ENCODE measurements around the gene HOXD1.

Gene HOXD1

DNA sequence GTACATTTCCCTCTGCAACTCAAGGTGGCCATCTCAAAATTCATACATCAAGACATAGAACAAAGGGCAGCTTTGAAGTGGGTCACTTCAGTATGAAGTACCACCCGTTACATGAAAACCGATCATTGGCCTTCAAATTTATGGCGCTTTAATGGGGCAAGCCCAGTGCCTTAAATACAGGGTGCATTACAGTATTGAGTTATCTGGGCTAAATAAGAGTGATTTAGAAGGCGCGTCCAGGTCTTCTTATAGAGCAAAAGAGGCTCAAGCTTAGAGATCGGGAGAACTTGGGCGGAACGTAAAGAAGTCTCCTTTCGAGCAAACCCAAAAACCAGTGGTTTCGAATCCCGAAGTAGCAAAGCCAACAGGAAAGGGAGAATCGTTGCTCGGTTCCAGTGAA lies 24.3 kb upstream of the HOXD1 start:
- TF ChIP-seq ZBTB7A (IDR thresholded peaks at IDR 0.05; ENCODE audit: low read depth) (no peak), RAD21 (IDR thresholded peaks at IDR 0.05; ENCODE audit: low read depth) (no peak), NFIC (IDR thresholded peaks at IDR 0.05) (no peak), EP300 (IDR thresholded peaks at IDR 0.05; ENCODE audit: borderline replicate concordance) (no peak), CREB1 (IDR thresholded peaks at IDR 0.05; ENCODE audit: low read depth) (no peak), TEAD4 (IDR thresholded peaks at IDR 0.05) (no peak), YY1 (IDR thresholded peaks at IDR 0.05; ENCODE audit: low read depth) (no peak)
- TF ChIP-seq, protein P1, sequence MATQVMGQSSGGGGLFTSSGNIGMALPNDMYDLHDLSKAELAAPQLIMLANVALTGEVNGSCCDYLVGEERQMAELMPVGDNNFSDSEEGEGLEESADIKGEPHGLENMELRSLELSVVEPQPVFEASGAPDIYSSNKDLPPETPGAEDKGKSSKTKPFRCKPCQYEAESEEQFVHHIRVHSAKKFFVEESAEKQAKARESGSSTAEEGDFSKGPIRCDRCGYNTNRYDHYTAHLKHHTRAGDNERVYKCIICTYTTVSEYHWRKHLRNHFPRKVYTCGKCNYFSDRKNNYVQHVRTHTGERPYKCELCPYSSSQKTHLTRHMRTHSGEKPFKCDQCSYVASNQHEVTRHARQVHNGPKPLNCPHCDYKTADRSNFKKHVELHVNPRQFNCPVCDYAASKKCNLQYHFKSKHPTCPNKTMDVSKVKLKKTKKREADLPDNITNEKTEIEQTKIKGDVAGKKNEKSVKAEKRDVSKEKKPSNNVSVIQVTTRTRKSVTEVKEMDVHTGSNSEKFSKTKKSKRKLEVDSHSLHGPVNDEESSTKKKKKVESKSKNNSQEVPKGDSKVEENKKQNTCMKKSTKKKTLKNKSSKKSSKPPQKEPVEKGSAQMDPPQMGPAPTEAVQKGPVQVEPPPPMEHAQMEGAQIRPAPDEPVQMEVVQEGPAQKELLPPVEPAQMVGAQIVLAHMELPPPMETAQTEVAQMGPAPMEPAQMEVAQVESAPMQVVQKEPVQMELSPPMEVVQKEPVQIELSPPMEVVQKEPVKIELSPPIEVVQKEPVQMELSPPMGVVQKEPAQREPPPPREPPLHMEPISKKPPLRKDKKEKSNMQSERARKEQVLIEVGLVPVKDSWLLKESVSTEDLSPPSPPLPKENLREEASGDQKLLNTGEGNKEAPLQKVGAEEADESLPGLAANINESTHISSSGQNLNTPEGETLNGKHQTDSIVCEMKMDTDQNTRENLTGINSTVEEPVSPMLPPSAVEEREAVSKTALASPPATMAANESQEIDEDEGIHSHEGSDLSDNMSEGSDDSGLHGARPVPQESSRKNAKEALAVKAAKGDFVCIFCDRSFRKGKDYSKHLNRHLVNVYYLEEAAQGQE (IDR thresholded peaks at IDR 0.05; ENCODE audit: low read depth) = no peak

DNA sequence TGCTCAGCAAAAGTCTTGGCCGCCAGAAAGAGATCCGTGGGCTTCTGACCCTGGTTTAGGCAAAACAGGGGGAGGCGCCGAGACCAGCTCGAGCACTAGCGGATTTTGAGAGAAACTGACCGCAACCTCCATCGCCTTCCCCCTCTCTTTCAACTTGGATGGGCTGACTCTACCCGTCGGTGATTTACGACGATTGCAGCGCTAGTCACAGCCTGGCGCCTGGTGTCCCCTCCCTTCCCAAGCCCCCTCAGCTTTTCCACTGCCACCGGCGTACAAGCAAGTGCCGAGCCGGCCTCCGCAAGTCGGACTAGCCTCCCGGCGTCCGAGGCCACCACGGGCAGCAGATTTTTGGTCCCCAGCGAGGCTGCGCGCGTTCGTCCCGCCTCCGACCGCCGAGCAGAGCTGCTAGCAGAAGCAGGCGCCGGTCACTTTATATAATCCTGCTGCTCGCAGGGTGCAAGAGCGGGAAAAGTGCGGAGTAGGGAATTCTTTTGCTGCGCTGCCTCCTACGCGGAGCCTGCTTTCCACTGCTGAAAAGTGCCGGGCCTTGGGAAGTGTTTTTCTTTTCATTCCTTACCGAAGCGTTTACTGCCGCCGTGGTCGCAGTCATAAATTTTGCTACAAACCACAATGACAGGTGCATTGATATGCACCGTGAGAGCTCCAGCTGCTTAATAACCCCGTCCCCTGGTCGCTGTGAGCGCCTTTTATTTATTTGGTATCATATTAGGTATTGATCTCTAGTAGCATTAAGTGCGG lies 23.7 kb upstream of the HOXD1 start:
- no peak for TF ChIP-seq YY1 (IDR thresholded peaks at IDR 0.05; ENCODE audit: low read depth)
- TF ChIP-seq CREB1 (IDR thresholded peaks at IDR 0.05; ENCODE audit: low read depth) = no peak
- no peak for TF ChIP-seq FOXM1 (IDR thresholded peaks at IDR 0.05; ENCODE audit: borderline replicate concordance, low read depth)
- TF ChIP-seq TCF12 (IDR thresholded peaks at IDR 0.05; ENCODE audit: low read depth) = no peak
- no peak for TF ChIP-seq CEBPB (IDR thresholded peaks at IDR 0.05)
- TF ChIP-seq RAD21 (IDR thresholded peaks at IDR 0.05; ENCODE audit: low read depth) = no peak

DNA sequence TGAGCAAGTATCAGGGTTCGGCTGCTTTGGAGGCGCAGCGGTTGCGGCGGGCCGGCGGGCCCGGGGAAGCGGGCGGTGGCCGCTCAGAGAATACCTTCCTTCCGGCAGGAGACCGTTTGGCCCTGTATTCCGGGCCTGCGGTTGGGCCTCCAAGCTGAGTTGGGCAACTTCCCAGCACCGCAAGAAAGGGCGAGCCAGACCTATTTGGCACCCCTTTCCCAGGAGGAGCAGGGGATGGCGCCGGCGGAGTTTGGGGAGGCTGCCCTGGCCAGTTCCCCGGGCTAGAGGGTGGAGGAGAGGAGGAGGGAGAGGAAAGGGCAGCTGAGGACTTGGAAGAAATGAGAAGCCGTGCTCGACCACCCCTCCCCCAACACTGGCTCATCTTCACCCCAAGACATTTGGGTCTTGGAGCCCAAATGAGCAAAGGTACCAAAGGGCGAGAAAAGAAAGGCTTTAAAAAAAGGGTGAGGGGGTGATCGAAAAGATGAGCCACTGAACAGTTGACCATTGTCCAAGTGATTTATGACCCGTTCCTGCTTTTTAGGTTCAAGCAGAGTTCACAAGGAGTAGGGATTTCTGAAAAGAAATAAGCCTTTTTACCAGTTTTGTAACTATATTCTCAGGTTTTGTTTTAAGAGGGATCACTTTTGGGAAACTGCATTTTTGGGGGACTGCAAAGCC lies 23.0 kb upstream of the HOXD1 start:
- TF ChIP-seq TAF1 (IDR thresholded peaks at IDR 0.05; ENCODE audit: low read depth) = no peak

GRCh38 chr2:176166272-176166671 lies 22.2 kb upstream of the HOXD1 start:
- TF ChIP-seq TCF12 (IDR thresholded peaks at IDR 0.05; ENCODE audit: low read depth) = no peak
- no peak for TF ChIP-seq CEBPB (IDR thresholded peaks at IDR 0.05)
- TF ChIP-seq, protein P1 (IDR thresholded peaks at IDR 0.05; ENCODE audit: low read depth) = no peak
- TF ChIP-seq EGR1 (IDR thresholded peaks at IDR 0.05) = no peak
- TF ChIP-seq YY1 (IDR thresholded peaks at IDR 0.05; ENCODE audit: low read depth) = no peak
- no peak for TF ChIP-seq FOXM1 (IDR thresholded peaks at IDR 0.05; ENCODE audit: borderline replicate concordance, low read depth)

DNA sequence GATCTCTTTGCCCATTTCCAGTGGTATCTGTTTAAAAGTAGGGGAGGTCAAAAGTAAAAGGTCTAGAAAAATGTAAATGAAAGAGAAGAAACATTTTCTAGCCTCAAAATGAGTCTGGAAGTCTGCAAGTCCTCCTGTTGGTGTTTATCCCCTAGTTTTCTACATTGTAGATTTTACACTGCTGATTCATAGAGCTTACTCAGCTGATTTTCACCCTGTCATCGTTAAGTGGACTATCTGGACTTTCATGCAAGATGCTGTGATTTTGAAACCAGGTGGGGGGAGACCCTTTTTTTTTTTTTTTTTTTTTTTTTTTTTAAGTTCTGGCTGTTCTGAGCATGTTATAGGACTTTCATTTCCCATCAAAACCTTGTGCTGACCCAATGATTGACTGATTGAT lies 21.1 kb upstream of the HOXD1 start:
- TF ChIP-seq NFIC (IDR thresholded peaks at IDR 0.05) = no peak
- no peak for TF ChIP-seq EGR1 (IDR thresholded peaks at IDR 0.05)
- no peak for TF ChIP-seq FOXM1 (IDR thresholded peaks at IDR 0.05; ENCODE audit: borderline replicate concordance, low read depth)
- no peak for TF ChIP-seq USF1 (IDR thresholded peaks at IDR 0.05)
- no peak for TF ChIP-seq MAX (IDR thresholded peaks at IDR 0.05)
- TF ChIP-seq YY1 (IDR thresholded peaks at IDR 0.05; ENCODE audit: low read depth) = no peak

- TF ChIP-seq EGR1 (IDR thresholded peaks at IDR 0.05) (no peak), CEBPB (IDR thresholded peaks at IDR 0.05) (no peak), TEAD4 (IDR thresholded peaks at IDR 0.05) (no peak), CREB1 (IDR thresholded peaks at IDR 0.05; ENCODE audit: low read depth) (no peak), ZBTB7A (IDR thresholded peaks at IDR 0.05; ENCODE audit: low read depth) (no peak), TAF1 (IDR thresholded peaks at IDR 0.05; ENCODE audit: low read depth) (no peak), RAD21 (IDR thresholded peaks at IDR 0.05; ENCODE audit: low read depth) (no peak), USF1 (IDR thresholded peaks at IDR 0.05) (no peak), EP300 (IDR thresholded peaks at IDR 0.05; ENCODE audit: borderline replicate concordance) (no peak), YY1 (IDR thresholded peaks at IDR 0.05; ENCODE audit: low read depth) (no peak), MAX (IDR thresholded peaks at IDR 0.05) (no peak), TCF12 (IDR thresholded peaks at IDR 0.05; ENCODE audit: low read depth) (no peak), NFIC (IDR thresholded peaks at IDR 0.05) (no peak), FOXM1 (IDR thresholded peaks at IDR 0.05; ENCODE audit: borderline replicate concordance, low read depth) (no peak)
- TF ChIP-seq, protein P1 (IDR thresholded peaks at IDR 0.05; ENCODE audit: low read depth) = no peak
Measured at GRCh38 chr2:176169181-176169580, 19.3 kb upstream of the HOXD1 start.
